Activated naive CD4-positive, alpha-beta T cell treated with Interleukin-2 at 50 U/mL for 16 hours (primary cell): Measurements from ENCODE around the gene DISC1.
A peak's percentile ranks its signal among the peaks of the same experiment; 100 is the strongest.

Experiments
- DNase-seq: peaks from one replicate; pipeline ENCODE4 v3.0.0-alpha.2; 2020

The DISC1 gene

DNA sequence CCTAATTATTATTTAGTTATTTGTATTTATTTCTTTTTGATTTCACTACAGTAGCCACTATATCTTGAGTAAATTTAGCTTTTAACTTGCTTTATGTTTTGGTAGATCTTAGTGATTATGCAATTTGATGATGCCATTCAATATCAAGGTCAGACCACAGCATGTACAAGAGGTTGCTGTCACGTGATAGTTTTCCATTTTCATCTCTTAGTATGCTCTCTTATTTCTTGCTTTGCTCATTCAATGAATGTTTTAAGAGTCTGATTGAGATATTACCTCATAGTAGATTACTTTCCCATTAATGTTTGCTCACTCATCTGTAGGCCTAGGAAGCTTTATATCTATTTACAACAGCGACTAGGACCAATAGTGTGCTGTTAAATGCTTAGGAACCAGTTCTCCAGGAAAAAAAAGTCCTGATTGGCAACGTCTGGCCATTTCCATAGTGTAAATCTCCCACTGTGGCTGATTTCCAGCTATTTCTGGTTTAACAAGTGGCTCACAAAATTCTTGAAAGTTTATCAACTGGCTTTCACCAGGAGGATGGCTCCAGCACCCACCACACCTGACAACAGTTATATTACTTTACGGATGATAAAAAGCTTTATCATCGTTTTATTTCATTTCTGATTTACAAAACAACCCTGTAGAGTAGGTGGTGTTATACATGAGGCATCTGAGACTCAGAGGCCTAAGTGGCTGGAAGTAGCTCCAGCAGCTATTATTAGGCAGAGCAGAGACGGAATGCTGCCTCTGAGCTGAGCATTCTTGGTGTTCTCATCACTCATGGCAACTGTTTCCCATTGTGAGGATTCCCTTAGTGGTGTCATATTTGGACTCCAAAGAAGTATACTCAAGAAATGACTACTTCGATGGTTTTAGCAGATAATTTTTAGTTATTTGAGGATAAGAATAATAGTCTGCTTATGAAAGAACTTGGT lies 235.2 kb downstream of the DISC1 start:
- DNase-seq: no peak

DNA sequence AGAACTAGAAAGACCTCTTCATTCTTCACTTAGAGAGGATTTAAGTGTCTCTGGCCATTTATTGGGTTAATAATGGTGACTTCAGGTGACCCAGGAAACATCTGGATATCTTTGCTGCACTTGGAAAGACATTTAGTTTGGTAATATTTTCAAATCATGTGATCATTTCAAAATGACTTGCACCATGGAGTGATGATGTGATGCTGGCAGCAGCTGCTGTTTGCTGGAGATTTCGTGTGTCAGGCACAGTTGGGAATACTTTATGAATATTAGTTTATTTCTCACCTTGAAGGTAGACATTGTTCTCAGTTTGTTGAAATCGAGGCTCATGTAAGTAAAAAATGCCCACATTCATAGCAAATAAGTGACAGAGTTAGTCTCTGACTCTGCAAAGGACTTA lies 236.0 kb downstream of the DISC1 start:
- DNase-seq: no peak

DNA sequence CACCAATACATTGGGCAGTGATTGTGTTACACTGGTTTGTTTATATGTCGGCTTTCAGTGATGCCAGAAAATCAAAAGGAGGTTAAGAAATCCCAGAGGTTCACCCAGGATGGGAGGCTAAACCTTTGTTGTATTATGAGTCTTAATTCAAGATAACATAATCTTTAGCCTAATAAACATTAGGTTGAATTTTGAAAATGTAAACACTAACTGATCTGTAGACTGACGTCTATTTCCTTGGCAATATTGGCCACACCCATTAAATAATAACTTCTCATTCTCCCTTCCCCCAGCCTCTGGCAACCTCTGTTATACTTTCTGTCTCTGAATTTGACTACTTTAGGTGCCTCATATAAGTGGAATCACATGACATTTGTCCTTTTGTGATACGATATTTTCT lies 238.7 kb downstream of the DISC1 start:
- DNase-seq: no peak

DNA sequence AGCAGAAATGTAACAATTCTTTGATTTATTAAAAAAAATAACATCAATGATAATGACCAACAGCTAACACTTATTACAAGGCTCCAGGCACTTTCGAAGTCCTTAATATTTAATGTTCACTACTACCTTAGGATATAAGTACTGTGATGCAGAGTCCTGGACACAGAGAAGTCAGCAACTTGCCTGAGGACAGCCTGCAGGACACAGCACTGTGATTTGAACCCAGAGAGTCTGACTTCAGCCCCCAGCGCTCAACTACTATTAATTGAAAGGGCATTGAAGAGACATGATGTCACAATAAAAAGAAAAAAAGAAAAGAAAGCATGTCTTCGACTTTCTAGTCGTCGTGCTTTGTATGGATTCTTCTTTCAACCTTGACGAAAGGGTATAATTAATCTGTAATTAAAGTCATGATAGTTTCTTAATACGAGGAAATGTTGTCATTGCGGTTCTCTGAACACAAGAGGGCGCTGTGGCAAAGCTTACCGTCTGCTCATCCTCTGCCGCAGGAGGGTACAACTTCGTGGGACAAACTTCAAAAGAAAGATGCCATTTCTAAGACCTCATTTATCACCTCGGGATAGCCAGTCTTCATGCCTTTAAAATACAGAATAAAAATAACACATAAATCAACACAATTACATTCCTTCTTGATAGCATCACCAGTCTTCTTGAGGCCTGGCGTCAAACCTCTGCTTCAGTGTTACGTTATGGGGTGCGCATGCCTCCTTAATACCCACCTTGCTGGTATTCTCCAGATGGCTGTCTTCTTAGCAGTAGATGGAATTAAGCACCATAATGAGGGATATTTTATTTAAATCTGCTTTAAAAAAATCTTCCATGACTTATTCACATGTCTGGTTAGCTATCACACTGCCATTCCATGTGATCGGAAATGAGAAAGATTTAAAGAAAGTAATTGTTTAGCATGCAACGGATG lies 240.1 kb downstream of the DISC1 start:
- peak; percentile 59 for DNase-seq

DNA sequence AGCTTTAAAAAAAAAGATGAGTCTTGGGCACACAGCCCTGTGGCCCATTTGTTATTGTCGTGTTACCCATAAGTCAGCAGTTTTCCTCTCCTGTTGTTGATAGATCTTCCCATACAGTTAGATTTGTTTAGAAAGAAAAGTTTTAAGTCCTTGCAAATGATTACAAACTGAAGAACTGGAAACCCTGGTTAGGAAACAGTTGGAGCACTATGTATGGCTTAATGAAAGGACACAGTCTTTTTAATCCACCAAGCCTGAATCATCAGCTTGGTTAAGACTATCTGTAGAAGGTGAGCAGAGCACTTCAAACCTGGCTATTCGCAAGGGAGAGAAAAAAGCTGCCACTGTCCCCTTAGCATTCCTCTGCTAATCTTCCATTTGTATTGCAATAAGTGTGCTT lies 241.0 kb downstream of the DISC1 start:
- DNase-seq: no peak

DNA sequence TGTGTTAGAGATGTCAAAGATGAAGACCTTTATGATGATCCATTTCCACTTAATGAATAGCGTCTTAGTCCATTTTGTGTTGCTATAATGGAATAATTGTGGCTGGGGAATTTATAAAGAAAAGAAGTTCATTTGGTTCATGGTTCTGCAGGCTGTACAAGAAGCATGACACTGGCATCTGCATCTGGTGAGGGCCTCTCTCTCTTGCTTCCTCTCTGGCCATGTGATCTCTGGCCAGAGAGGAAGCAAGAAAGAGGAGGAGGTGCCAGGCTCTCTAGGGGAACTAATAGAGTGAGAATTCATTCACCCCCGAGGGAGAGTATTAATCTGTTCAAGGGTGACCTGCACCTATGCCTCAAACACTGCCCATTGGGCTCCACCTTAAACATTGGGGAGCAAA lies 242.8 kb downstream of the DISC1 start:
- DNase-seq: no peak

DNA sequence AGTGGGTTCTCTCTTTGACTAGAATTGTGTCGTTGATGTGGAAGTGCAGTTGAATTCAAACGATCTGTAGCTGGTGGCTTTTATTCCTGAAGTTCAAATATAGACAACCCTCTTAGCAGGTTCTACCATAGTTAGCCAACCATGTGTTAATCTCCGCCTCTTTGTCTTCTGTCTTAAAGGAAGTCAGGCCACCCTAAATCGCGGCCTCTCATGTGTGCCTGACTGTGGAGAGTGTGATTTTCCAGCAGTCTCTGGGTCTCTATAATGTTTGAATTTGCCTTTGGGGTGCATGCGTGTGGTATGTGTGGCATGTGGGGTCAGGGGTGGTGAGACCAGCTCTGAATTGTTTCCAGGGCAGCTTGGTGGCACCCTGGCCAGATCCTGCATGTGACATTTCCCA lies 244.9 kb downstream of the DISC1 start:
- DNase-seq: no peak

DNA sequence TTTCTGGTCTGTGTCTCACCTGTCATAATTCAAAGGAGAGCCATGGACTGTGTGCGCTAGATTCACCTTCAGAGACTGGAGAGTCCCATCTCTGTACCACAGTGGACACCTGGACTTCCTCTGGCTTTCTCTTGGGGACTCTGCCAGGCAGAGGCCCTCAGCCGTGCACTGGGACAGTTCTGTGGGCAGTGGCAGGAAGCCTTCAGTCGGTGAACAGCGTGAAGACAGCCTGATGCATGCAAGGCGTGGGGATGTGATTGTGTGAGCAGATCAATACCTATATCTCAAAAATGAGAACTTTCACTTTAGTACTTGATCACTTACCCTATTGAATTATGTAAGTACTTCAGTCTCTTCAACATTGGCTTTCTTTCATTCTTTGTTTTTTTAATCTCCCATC lies 245.3 kb downstream of the DISC1 start:
- no peak for DNase-seq

DNA sequence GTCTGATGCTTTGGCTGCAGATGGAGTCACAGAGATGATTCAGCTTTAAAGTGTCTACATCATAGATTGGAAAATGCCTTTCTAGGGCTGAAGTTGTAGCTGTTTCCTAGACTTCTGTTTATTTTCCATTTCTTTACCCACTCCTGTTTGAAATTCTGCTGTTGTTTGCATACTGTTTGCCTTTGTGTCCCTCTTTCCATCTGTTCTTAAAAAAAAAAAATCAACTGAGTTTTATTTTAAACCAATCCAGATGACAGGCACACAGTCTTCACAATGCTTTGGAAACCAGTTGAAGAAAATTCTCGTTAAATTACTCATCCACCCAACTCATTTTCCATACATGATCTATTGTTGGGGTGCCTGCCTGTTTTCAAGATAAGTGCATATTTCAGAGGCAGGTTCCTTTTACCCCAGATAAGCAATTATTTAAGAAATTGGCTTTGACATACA lies 245.9 kb downstream of the DISC1 start:
- no peak for DNase-seq

DNA sequence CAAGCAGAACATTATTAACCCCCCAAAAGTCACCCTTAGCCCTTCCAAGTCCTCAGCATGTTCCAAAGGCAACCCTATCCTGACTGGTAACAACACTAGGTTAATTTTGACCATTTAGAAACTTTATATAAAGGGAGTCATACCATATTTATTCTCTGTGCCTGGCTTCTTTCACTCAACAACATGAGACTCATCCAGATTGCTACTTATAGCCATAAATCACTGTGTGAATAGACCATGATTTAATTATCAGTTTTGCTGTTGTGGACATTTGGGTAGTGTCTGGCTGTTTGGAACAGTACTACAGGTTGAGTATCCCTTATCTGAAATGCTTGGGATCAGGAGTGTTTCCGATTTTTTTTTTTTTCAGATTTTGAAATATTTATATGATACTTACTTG lies 252.1 kb downstream of the DISC1 start:
- no peak for DNase-seq

DNA sequence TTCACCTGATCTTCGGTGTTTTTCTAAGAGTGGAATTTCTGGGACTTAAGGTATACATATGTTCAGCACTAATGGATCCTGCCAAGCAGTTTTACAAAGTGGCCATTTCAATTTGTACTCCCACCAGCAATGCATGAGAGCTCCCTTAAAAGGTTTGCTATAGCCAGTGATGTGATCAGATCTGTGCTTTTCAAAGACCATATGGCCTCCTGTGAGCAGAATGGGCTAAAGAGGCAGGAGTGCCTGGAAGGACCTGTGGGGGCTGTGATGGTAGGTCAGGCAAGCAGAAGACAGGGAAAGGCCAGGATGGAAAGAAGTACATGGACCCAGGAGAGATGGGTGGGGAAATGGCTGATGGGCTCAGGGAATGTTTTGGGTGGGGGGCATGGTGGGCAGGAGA lies 252.7 kb downstream of the DISC1 start:
- DNase-seq: no peak

DNA sequence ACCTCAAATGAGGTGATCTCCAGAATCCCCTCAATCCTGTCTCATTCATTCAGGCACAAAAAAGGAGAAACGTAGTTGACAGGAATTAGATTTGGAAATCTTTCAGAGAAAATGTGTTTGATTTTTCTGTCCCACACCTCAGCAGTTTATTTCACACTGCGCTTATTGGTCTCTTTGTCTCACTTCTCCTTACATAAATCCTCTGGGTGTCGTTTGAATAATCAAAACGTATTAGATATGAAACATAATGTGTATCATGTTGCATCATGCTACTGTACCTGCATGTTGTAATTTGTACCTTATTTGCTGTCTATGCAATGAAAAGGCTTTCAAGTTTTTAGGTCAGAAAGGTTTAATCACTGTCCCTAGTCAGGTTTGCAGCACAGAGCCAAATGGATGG lies 255.7 kb downstream of the DISC1 start:
- DNase-seq: no peak

DNA sequence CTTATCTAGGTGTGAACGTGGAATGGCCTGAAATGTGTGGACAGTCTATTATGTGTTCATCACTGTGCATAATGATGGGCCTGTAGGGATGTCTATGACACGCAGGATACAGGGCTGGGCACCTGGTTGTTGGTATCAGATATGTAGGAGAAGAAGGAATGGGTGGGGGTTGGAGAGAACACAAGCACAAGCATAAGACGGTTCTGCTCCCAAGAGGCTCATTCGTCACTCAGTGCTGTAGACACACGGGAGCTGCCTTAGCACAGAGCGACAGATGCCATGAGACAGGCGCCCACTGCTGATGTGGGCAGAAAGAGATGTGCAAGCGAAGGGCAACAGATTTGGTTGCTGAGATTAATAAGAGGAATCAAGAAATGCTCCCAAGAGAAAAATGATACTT lies 256.2 kb downstream of the DISC1 start:
- DNase-seq: no peak

DNA sequence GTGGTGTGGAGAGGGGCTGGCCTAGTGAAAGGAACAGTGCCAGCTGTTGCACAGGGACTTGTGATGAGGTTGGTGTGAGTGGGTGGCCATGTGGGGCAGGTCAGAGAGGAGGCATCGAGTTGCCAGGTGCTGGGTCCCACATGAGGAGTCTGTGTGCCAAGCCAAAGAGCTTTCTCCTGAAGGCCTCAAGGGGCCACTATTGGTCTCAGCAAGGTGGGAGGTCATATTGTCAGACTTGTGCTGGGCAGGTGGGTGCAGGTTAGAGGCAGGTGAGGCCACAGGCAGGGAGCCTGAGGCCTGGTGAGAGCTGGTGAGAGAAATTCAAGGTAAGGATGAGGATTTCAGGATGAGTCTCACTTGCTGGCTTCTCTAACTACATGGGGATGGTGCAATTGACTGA lies 256.8 kb downstream of the DISC1 start:
- DNase-seq: no peak

DNA sequence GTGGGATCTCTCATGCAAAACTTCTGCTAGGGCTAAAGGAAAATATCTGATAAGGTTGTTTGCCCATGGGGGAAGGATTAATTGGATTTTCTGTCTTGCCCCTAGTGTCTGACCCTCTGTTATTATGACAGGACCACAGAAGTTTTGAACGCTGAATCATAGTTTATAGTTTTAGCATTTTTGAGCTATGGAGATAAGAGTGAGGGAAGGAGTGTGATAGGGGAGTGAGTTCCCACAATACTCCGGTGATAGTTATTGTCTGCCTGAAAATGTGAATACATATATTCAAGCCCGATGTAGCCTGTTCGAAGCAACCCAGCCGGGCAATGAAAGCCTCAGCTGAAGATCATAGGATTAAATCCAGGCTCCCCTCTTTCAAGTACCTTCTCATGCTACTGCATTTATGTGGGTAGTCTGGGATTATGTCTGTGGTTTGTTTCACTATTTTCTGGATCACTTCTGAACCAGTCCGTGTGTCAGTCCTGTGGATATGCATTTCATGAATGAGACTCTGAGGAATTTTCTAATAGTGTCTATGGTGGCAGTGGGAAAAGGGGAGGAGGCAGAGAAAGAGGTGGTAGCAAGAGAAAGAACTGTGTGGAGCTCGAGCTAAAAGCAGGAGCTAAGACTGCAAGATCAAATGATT lies 258.7 kb downstream of the DISC1 start:
- DNase-seq: no peak

DNA sequence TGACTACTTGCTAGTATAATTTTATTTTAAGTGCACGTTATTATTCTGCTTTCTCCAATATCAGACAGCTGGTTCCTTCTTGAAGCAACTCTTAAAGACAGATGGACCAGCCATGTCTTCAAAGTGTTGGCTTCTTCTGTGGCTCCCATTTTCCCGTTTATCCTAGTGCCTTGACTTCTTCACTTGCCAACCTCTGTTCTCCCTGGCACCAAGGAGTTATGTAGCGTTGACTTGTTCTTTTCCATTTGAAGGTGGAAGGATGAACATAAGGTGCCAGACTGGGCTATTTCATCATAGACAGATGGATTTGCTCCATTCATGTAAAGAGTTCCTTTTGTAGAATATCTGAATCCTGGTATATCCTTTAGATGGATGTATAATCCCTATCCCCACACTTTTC lies 260.6 kb downstream of the DISC1 start:
- DNase-seq: no peak

DNA sequence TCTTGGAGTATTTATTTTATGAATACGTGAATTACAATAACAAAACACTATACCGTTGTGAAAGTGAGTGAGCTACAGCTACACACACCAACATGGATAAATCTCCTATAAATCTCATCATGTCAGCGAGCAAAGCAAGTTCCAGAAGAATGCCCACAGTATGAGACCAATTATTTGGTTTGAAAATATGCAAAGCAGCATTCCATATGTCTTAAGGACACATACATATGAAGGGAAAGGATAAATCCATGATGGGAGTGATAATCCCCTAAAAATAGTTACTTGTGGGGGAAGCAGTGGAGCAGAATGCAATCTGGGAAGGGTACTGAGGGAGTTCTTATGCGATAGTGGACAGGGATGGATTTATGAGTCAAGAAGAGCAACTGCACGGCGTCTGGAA lies 261.3 kb downstream of the DISC1 start:
- no peak for DNase-seq

DNA sequence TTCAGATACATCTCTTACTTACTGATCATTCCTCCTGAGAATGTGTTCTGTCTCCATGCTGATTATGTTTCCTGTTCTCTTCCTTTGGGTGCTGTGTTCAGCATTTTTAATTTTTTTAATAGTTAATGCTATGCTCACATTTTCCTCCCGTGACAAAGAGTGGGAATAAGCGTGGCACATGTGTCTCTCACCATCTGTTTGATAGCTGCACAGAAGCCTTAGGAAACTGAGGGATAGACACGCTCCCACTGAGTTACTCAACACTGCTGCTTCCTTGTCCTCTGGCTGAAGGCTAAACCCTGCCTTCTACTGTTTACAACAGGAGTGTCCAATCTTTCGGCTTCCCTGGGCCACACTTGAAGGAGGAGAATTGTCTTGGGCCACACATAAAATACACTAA lies 264.2 kb downstream of the DISC1 start:
- no peak for DNase-seq

DNA sequence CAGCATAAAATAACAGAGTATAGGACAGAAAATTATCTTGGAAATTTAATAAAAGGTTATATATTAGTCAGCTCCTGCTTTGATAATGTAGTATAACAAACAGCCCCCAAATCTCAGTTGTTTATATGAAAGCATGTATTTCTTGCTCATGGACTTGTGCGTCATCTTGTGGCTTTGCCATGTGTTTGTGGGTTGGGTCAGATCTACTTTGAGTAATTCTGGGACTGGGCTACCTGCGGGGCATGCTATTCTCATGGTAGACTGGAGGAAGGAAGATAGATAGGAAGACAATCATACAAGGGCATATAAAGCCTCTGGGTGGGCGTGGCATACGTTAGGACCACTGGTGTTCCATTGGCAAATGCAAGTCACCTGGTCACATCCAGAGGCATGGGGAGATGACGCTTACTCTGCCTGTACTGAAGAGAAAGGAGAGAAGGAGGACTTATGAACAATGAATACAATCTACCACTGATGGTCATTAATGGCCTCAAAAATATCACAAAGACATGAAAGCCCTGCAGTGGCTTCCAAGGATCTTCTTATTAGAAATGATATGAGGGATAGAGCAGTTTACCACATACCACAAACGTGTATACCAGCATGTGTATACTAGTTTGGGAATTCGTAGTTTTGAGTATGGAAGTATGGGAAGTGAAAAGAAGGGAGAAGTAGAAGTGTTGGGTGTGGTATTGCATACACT lies 267.0 kb downstream of the DISC1 start:
- DNase-seq: no peak

DNA sequence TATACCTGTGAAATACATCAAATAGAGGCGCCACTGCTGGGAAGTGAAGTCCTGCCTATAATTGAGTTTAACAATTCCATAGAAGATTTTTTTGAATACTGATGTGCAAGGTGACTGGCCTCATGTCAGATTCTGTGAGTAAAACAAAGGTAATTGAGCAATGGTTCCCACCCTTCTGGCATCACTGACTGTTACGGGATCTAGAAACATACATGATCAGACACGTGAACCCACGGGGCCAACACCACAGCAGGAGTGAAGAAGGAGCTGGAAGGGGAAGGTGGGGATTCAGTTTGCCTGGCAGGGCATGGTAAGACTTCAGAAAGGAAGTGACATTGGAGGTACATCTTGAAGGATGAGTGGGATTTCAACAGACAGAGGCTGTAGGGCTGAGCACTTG lies 270.2 kb downstream of the DISC1 start:
- DNase-seq: no peak

DNA sequence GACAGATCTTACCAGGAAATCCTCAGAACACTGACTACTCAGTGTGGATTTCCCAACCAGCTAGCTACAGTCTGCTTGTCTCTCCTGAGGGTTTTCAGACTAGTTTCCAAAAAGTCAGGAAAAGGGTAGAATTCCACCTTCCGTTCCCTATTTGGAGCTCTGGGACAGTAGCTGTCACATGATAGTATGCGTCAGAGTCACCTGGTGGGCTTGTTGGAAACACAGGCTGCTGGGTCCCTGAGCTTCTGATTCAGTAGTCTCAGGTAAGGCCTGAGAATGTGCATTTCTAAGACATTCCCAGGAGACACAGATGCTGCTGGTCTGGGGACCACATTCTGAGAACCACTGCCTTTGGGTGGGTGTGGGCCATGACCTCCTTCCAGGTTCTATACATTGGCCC lies 272.5 kb downstream of the DISC1 start:
- DNase-seq: no peak

DNA sequence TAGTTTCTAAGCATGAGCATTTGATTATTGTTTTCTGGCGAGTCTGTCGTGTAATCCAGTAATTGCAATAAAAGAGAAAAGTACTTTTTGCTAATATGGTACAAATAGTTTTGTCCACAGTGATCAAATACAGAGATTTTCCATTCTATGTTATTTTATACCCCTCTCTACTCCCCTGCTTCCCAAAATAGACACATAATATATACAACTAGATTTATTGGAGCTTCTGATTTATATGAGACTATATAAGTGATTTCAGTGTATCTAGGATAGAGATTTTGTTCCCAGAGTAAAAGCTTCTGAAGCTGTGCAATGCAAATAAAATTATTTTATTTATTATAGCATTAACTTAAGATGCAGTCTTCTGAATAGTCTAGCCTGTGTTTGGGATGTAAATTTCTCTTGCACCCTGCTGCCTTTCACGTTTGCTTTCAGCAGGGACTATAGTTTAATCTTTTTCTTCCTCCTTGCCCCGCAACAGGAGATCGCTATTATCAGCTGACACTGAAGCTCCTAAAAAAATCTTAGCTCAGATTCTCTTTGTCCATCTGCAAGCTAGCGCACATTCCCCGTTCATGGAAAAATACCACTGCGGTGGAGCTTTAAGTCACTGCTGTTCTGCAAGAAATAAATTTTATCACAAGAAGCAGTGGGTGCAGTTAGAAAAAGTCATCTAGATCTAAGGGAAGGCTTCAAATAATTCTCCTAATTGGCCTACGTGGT lies 273.3 kb downstream of the DISC1 start:
- DNase-seq: no peak
